Peyer's patch (tissue), 4 donors: ENCODE results near the gene DYNLT4.
"Not testable (repeated sequence)": the region's sequence is repeated elsewhere in the genome, so short reads cannot be mapped to it uniquely, and the experiment has no call there.

Experiments
- CTCF ChIP-seq, 6 experiments: fragments of 450-650 bp in 4 of 6; fragments of 200-600 bp in 2 of 6; sonication (generic) in 1 of 6; IDR thresholded peaks; one replicate each; pipeline ENCODE4 v1.5.1; 2017 to 2019; ENCODE audit warnings: antibody characterized with exemption in 6 of 6, mild to moderate bottlenecking in 3 of 6, moderate library complexity in 1 of 6
- POLR2A ChIP-seq, 2 donors: fragments of 450-650 bp; IDR thresholded peaks; one replicate each; pipeline ENCODE4 v1.5.1; 2017; ENCODE audit warnings: antibody characterized with exemption in 2 of 2, mild to moderate bottlenecking in 2 of 2, moderate library complexity in 2 of 2

GRCh38 chr1:44838294-44838693 is 31.1 kb upstream of the DYNLT4 start:
- TF ChIP-seq CTCF, POLR2A (IDR thresholded peaks at IDR 0.05): not testable (repeated sequence)
